Measurements from ENCODE around the gene TSPAN11.

TSPAN11 gene

DNA sequence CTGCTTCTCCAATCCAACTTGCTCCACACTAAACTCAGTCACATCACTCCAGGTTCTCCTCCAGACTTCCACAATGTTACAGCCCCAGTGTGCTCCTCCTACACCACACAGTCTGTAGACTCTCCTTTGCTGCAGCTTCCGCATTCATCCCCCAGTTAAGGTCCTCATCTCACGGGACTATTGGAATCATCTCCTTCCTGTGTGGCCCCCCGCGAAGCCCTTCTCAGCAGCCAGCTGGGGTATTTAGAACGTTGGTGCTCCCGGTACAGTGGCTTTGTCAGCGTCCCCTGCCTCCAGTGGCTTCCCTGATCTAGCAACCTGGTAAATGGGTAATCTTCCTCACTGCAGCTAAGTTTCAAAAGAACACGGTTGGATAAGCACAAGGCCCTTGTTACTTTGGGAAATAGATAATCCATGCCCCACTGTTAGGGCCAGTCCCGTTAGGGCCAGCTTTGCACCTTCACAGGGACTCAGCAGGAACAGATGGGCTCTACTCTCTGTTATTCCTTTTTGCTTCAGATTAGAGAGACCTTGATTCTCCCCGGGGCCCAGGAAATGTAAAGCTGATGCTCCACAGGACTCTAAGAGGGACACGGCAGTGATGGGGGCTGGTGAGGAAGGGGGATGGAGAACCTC, 823 bp upstream of the TSPAN11 start:
- in situ Hi-C loops (cut with MboI; ENCODE audit: low sequenced_read_pairs, unreplicated experiment), result no loop called here

GRCh38 chr12:30927222-30927611, 669 bp downstream of the TSPAN11 start:
- in situ Hi-C loops (cut with MboI; ENCODE audit: low sequenced_read_pairs, unreplicated experiment), result no loop called here
- TF ChIP-seq, protein P1, sequence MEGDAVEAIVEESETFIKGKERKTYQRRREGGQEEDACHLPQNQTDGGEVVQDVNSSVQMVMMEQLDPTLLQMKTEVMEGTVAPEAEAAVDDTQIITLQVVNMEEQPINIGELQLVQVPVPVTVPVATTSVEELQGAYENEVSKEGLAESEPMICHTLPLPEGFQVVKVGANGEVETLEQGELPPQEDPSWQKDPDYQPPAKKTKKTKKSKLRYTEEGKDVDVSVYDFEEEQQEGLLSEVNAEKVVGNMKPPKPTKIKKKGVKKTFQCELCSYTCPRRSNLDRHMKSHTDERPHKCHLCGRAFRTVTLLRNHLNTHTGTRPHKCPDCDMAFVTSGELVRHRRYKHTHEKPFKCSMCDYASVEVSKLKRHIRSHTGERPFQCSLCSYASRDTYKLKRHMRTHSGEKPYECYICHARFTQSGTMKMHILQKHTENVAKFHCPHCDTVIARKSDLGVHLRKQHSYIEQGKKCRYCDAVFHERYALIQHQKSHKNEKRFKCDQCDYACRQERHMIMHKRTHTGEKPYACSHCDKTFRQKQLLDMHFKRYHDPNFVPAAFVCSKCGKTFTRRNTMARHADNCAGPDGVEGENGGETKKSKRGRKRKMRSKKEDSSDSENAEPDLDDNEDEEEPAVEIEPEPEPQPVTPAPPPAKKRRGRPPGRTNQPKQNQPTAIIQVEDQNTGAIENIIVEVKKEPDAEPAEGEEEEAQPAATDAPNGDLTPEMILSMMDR (IDR thresholded peaks at IDR 0.05; ENCODE audit: borderline replicate concordance, control extremely low read depth, extremely low read depth, insufficient read depth, missing control alignments), result no peak
- DNase-seq (ENCODE audit: low spot score), result no peak

More for the DNA sequence above, 823 bp upstream of the TSPAN11 start:
- TF ChIP-seq, protein P1 (IDR thresholded peaks at IDR 0.05; ENCODE audit: borderline replicate concordance, control extremely low read depth, extremely low read depth, insufficient read depth, missing control alignments), result no peak
- DNase-seq (ENCODE audit: low spot score), result no peak

DNA sequence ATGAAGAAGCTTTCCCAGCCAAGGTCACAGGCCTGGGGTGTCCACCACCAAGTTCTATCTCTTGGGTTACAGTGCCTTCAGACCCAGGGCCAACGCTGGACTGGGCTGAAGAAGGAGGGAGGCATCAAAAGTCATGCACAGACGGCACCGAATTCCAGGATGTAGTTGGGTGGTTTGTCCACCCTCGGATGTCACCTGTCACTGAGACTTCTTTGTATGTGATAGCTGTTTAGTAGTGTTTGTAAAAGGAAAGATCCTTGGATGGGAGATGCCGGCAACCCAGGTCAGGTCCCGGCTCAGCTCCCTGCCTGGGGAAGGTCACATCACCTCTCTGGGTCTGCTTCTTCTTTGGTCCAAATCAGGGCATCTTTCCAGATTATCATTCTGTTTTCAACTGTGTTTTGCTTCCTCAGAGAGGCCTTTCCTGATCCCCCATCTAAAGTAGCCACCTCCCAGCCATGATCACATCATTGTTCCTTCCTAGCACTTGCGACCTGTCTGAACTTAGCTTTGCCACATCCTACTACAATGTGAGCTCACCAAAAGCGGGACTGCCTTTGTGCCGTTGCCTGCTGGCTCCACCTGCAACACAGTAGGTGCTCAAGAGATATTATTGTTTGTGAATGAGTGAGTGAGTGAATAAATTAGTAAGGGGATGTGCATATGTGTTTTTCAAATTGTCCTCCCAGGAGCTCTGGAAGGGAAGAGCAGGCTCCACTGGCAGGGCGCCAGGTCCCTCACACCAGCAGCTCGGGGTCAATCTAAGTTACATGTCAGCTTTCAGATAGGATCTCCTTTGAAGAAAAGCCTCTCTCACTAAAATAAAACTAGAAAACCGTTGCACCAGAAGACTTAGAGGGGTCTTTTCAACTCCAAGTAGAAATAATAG, 2.1 kb downstream of the TSPAN11 start:
- in situ Hi-C loops (cut with MboI; ENCODE audit: low sequenced_read_pairs, unreplicated experiment), result no loop called here
- no peak for DNase-seq (ENCODE audit: low spot score)
- TF ChIP-seq, protein P1 (IDR thresholded peaks at IDR 0.05; ENCODE audit: borderline replicate concordance, control extremely low read depth, extremely low read depth, insufficient read depth, missing control alignments), result no peak

DNA sequence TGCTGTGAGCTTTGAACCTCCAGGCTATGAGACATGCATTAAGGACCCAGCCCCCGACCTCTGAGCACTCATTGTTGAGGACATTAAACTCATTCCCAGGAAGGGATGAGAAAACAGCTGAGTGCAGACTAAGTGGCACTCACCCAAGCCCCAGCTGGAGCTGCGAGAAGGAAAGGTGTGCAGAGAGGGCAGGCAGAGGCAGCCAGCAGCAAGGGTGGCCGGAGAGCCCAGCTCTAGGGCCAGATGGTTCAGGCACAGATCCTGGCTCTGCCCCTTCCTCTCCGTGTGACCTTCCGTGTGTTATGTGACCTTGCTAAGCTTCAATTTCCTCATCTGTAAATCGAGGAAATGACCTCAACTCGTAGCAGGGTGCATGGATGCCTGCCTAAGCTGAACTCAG, 3.7 kb downstream of the TSPAN11 start:
- DNase-seq (ENCODE audit: low spot score), result no peak
- in situ Hi-C loops (cut with MboI; ENCODE audit: low sequenced_read_pairs, unreplicated experiment), result no loop called here
- TF ChIP-seq, protein P1 (IDR thresholded peaks at IDR 0.05; ENCODE audit: borderline replicate concordance, control extremely low read depth, extremely low read depth, insufficient read depth, missing control alignments), result no peak

- DNase-seq (ENCODE audit: low spot score), result no peak
- TF ChIP-seq, protein P1 (IDR thresholded peaks at IDR 0.05; ENCODE audit: borderline replicate concordance, control extremely low read depth, extremely low read depth, insufficient read depth, missing control alignments), result no peak
- in situ Hi-C loops (cut with MboI; ENCODE audit: low sequenced_read_pairs, unreplicated experiment), result no loop called here
Measured at GRCh38 chr12:30930641-30931040, 4.1 kb downstream of the TSPAN11 start.

GRCh38 chr12:30932881-30933280, 6.3 kb downstream of the TSPAN11 start:
- DNase-seq (ENCODE audit: low spot score), result no peak
- in situ Hi-C loops (cut with MboI; ENCODE audit: low sequenced_read_pairs, unreplicated experiment), result no loop called here
- TF ChIP-seq, protein P1 (IDR thresholded peaks at IDR 0.05; ENCODE audit: borderline replicate concordance, control extremely low read depth, extremely low read depth, insufficient read depth, missing control alignments), result no peak

Measured in GM13976 (cell line).